ENCODE measurements around the gene OAS1.

OAS1 gene

DNA sequence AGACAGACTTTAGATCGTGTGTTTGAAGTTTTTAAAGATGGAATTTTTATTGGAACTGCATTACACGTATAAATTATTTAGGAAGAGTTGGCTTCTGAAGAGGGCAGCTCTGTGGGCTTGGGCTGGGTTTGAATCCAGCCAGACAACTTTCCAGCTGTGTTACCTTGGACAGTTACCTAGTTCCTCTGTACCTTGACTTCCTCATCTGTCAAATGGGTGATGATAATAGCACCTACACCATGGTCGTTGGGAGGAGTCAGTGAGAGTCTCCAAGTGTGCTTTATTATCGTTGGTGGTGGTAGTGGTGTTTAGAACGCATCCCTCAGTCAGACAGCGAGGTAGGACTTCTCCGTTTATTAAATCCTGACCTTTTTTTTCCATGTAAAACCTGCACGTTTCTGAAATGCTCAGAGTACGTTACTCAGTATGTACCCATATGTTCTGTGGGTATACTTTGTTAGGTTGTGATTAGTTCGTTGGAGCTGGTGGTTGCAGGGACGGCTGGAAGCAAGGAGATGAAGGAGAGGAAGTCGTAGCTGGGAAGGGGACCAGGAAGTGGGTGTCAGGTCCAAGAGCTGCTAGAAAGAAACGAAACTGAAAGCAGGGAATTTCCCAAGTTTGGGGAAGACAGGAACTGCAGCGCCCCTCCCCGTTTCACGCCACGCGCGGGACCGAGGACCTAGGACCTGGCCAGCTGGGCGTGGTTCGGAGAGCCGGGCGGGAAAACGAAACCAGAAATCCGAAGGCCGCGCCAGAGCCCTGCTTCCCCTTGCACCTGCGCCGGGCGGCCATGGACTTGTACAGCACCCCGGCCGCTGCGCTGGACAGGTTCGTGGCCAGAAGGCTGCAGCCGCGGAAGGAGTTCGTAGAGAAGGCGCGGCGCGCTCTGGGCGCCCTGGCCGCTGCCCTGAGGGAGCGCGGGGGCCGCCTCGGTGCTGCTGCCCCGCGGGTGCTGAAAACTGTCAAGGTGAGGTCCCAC lies 31.3 kb downstream of the OAS1 start, which contains the start of gene OAS3:
OAS3 (plus strand) TSS at position 734 of the 979 bp plus-strand sequence; CDS start at position 791, 57 bp downstream.
- TF ChIP-seq, protein P1, sequence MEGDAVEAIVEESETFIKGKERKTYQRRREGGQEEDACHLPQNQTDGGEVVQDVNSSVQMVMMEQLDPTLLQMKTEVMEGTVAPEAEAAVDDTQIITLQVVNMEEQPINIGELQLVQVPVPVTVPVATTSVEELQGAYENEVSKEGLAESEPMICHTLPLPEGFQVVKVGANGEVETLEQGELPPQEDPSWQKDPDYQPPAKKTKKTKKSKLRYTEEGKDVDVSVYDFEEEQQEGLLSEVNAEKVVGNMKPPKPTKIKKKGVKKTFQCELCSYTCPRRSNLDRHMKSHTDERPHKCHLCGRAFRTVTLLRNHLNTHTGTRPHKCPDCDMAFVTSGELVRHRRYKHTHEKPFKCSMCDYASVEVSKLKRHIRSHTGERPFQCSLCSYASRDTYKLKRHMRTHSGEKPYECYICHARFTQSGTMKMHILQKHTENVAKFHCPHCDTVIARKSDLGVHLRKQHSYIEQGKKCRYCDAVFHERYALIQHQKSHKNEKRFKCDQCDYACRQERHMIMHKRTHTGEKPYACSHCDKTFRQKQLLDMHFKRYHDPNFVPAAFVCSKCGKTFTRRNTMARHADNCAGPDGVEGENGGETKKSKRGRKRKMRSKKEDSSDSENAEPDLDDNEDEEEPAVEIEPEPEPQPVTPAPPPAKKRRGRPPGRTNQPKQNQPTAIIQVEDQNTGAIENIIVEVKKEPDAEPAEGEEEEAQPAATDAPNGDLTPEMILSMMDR (IDR thresholded peaks at IDR 0.05; ENCODE audit: extremely low read depth, missing control alignments) = no peak
- DNase-seq (ENCODE audit: low spot score) = peak; percentile 71

DNA sequence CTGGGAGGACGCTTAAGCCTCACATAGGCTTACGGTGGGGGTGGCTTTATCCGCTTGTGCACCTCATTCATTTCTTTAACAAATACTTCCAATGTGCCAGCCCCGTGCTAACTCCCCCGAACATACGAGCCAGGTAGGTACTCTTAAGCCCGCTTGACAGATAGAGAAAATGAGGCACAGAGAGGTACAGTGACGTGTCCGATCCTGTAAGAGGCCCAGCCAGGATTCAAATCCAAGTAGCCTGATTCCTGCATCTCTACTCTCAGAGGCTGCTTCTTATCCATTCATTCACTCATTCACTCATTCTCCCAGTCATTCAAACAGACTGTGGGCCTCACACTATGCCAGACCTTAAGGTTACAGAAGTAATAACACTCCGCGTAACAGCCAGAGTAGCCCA lies 32.0 kb downstream of the OAS1 start:
- no peak for DNase-seq (ENCODE audit: low spot score)
- TF ChIP-seq, protein P1 (IDR thresholded peaks at IDR 0.05; ENCODE audit: extremely low read depth, missing control alignments) = no peak

DNA sequence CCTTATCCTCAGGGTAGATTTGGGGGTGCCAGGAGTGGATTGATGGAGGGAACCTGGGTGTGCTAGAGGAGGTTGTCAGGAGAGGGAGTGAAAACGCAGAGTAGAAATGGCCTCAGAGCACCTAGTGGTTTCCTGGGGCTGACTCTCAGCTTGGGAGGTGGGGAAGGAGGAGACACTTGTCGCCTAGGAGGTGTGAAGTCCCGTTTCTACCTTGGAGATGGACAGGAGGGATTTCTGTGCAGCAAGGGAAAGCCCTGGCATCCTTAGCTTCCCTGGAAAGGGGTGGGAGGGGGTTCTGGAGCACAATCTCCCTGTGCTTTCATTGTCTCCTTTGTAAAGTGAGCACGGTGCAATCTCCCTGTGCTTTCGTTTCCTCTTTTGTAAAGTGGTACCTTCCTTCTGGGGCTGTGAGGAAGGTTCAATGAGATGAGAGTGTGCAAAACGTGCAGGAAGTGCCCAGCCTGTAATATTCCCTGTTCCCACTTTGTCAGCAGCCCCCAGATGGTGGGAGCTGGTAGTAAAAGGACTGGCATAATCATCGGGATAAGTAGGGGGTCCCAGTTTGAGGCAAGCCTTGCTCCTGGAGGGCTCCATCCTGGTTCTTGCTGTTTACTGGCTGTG lies 33.1 kb downstream of the OAS1 start:
- DNase-seq (ENCODE audit: low spot score) = peak; percentile 75
- TF ChIP-seq, protein P1 (IDR thresholded peaks at IDR 0.05; ENCODE audit: extremely low read depth, missing control alignments) = no peak

DNA sequence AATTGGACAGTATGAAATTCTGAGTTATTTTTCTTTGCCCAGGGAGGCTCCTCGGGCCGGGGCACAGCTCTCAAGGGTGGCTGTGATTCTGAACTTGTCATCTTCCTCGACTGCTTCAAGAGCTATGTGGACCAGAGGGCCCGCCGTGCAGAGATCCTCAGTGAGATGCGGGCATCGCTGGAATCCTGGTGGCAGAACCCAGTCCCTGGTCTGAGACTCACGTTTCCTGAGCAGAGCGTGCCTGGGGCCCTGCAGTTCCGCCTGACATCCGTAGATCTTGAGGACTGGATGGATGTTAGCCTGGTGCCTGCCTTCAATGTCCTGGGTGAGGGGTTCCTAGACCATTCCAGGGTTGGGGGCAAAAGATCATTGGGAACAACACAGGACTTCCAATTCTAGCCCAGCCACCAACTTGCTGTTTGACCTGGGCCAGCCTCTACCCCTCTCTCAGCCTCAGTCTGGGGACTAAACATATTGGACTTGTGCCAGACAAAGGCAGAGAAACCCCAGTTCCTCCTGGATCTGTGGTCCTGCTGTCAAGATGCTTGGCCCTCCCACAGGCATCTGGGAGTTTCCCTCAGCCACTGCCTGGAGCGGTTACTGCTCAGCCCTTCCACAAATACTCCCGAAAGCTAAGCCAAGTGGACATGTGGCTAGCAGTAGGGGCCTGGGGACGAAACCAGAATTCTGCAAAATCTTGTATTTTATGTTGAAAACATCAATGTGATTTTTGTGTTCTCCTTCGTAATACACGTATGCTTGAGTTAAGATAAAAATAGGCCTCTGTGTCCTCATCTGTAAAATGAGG lies 35.0 kb downstream of the OAS1 start:
- TF ChIP-seq, protein P1 (IDR thresholded peaks at IDR 0.05; ENCODE audit: extremely low read depth, missing control alignments) = no peak
- no peak for DNase-seq (ENCODE audit: low spot score)

DNA sequence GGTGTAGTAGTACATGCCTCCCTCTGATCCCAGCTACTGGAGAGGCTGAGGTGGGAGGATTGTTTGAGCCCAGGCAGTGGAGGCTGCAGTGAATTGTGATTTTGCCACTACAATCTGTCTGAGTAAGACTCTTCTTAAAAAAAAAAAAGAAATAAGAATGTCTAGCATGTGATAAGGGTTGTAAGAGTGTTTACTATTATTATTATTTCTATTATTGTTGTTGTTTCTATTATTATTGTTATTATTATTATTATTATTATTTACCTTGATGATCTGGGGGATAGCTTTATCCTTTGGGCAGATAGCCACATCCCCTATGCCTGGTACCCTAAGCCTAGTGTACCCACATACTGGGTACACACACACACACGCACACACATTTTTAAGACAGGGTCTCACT lies 35.8 kb downstream of the OAS1 start:
- DNase-seq (ENCODE audit: low spot score) = no peak
- TF ChIP-seq, protein P1 (IDR thresholded peaks at IDR 0.05; ENCODE audit: extremely low read depth, missing control alignments) = no peak

DNA sequence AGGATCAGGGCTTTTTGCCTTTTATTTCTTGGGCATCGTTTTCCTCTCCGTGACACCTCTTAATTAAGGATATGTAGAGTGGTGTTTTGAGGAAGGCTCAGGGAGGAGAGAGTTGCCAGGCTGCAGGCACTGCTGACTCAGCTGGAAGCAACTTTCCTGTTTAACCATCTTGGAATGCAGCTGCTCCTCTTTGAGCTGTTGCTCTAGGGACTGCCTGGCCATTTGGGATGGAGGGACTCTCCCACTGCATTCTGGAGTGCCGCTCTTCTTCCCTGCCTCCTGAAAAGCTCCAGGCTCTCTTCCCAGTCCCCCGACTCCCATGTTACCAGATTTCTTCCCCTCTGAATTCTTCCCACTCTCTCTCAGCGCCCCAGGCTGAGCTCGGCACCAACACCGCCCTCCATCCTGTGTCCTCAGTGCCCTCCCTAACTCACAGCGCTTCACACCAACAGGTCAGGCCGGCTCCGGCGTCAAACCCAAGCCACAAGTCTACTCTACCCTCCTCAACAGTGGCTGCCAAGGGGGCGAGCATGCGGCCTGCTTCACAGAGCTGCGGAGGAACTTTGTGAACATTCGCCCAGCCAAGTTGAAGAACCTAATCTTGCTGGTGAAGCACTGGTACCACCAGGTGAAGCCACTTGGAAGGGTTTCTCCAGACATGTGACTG lies 37.4 kb downstream of the OAS1 start:
- no peak for DNase-seq (ENCODE audit: low spot score)
- TF ChIP-seq, protein P1 (IDR thresholded peaks at IDR 0.05; ENCODE audit: extremely low read depth, missing control alignments) = no peak
